GM19455 (cell line): Measurements from ENCODE around the gene PKHD1.

Experiments
- ATAC-seq: cut with Tn5 transposase; IDR thresholded peaks from one replicate; pipeline ENCODE4 v1.9.1; 2021; ENCODE audit not compliant: unreplicated experiment

The PKHD1 gene

DNA sequence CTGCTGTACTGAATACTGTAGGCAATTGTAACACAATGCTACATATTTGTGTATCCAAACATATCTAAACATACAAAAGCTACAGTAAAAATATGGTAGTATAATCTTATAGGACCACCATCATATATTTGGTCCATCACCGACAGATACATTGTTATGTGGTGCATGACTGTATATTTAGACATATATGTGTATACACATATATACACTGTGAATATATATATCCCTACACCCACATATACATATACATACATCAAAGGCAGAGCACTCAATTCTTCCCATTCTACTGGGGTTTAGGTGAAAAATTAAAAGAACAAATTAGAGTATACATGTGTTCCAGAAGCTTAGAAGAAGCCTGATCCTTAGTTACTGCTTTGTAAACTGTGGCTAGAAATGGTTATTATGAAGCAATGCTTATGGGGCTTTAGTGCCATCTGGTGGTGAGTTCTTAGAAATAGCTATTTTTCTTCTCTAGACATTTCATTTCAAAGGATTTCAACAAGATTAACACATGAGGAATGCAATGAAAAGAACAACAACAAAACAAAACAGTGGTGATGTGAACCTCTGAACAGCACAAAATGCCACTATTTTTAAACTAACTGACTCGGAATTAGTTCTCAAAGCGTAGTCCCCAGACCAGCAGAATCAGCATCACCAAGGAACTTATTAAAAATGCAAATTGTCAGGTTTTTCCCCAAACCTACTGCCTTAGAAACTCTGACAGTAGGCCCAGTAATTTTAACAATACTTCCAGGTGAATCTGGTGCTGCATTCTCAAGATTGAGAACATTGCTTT lies 38.0 kb downstream of the PKHD1 start:
- no peak for ATAC-seq

DNA sequence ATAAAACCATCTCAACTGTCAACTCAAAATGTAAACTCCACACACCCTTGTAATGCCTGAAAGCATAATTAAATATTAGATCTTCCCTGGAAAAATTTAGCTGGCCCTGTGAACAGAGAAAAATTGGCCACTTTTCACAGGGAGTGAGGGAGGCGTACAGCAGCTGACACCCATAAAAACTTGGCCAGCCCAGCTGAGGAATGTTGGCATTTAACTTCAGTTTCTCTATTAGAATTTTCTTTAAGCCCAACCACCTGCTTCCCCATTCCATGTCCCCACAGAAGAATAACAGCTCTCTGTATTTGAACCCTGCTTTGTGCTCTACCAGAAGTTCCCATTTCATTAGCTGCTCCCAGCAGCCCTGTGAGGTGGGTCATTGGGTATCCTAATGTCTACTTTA lies 41.0 kb downstream of the PKHD1 start:
- no peak for ATAC-seq

DNA sequence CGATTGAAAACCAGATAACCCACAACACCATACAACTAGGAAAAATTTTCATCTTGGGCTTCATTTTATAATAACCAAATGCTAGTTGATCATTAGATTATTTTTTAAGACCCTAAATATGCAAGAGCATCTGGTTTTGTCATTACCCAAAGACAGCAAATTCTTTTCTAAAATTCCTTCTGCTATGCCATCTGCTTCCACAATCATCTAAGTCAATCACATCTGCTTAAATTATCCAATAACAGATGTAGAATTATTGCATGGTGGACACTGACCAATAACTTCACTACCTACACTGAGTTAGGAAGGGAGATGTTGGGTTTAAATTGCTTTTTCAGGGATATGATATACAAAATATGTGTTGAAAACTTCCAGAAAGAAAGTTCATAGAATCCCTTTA lies 41.9 kb downstream of the PKHD1 start:
- no peak for ATAC-seq

DNA sequence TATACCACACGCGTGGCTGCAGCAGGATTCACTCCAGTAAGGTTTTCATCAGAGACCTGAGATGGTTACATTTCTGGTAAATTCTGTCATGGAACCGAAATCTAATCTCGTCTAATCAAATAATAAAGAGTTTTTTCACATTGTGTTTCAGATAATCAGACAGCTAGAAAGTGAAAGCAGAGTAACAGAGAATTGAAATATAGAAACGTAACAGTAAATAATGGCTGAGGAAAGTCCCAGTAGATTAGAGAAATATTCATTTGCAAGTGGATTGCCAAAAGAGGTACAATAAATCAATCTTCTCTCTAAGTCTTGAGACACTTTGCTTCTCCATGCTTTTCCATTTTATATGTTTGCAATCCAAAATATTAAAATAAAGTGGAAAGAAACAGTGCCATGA lies 42.4 kb downstream of the PKHD1 start:
- ATAC-seq: no peak

DNA sequence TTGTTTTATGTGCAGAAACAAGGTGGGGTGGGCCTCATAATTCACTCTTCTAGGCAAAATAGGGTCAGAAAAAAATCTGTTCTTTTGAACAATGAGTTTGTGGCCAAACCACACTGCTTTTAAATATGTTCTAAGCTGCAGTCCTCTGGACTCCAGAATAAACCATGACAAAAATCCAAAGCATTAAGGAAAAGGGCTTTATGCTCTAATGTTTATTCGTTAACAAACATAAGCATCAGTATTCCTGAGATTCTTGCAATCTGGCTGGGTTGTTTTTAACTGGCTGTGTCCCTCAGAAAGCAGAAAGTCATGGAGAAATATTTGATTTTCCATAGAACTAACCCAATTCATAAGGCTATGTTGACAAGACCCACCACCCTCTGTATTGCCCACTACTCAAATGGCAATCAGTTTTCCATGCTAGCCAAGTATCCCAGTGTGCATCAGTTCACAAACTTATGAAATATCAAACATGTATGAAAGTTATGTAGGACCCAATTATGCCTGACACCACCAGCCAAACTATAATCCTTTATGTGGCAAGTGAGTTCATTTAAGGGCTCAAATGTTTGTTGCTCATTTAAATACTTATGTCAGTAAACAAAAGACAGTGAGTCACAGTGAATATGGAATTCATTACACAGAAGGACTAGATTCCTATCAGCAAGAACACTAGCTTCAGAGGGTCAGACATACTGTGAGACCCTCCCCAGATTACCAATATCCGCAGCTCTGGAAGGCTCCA lies 45.1 kb downstream of the PKHD1 start:
- no peak for ATAC-seq

DNA sequence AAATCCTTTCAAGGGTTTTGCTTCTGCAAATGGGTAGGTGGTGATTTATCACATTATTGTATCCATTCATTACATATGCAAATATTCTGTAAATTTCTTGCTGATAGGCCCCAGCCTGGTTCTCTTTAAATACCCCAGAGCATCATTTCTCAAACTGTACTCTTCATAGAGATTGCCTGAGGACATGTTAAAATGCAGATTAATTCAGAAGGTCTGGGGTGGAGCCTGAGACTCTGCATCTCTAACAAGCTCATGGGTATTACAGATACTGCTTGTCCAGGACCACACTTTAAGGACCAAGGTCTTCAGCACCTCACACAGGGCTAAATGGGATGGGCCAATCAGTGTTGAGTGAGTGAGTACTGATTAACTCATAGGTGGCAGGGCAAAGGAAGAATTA lies 46.3 kb downstream of the PKHD1 start:
- ATAC-seq: no peak

DNA sequence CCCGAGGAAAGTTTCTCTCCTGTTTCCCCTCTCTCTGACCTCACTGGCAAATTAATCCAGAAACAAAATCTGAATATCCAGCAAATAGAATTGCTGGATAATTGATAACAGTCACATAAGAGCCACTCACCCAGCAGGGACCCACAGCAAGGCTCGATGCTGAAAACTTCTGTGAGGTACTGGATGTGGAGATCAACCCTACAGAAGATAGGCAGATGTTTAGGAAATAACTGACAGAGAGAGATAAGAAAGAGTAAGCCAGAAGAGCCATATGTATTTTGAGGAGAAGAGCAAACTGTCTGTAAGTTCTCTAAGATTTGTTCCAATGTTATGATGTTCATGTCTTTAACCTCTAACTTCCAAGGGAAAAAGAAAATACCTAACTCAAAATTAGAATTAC lies 59.7 kb downstream of the PKHD1 start:
- no peak for ATAC-seq

DNA sequence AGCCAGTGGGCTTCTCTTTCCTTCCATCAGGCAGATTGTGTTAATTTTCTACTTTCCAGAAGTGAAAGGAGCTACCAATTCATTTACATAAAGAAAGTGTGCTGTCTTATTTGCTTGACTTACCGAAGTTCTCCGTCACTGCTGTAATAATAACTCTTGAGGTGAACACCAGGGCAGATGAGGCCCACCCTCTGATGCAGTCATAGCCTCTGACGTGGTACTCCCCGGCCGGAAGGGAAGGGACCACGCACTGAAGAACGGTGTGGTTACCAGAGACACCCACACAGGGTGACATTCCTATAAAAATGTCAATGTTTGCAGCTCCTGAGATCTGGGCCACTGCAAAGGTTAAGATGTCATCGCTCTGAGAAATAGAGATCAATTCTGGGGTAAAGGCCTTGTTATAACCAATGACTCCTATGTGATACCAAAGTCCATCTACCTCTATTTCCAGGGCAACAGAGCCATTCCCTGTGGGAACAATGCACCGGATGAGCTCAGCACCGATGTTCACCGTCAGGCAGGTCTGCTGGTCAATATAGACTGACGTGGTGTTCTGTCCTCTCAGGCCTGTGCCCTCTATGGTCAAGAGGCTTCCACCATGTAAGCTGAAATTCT lies 62.9 kb downstream of the PKHD1 start:
- ATAC-seq: no peak

DNA sequence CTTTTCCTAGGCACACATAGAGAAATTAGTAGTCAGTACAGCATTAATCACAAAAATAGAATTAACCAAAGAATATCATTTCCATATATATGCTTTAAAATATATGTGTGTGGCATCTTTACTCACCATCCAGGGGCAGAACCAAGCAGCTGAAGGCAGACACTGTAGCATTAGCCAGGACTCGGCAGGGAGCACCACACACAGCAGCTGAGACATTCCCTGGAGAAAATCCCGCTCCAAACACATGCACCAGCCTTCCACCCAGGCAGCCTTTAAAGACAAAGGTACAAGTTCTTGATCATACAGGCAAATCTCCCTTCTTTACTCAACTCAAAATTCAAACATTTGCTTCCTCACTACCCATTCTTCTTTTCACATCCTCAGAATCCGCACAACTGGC lies 64.7 kb downstream of the PKHD1 start:
- ATAC-seq: no peak

DNA sequence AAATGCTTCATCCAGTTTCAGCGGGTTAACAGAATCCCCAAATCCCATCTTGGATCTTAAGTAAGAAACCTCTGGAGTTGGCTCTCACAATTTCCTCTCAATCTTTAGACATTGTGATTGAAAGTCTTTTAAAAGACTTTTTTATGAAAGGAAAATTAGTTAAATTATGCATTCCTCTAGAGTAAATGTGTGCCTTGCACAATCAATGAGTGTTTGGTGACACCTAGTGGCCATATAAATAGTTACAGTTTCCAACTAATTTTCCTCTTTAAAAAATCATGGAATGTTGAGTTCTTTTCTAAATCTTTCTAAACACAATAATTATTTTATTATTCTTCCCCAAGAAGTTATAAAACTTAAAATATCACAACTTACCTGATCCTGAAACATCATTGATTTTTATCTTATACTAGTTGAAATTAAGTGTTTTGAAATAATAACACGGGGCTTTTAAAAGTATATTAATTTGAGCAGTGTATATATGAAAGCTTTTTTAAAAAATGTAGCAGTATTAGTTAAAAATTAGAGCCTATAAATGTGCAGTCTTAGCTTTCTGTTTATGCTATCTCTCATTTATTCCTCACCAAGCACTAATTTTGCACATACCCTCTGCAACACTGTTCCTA lies 66.4 kb downstream of the PKHD1 start:
- no peak for ATAC-seq

DNA sequence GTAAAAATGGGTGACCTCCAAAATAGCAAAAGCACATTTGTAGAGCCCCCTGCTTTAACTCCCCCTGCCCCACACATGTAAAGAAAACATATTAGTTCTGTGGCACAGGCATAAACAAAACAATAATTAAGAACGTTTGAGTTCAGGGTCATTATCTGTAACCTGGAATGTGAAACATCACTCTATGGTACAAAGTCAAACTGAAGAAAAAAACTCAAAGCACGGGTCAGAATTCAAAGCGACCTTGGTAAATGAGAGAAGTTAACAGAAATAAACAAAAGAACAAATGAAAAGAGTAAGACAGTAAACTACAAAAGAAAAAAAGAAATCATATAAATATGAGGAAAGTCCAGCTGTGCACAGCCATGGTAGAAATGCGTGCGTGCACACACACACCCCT lies 67.5 kb downstream of the PKHD1 start:
- no peak for ATAC-seq

DNA sequence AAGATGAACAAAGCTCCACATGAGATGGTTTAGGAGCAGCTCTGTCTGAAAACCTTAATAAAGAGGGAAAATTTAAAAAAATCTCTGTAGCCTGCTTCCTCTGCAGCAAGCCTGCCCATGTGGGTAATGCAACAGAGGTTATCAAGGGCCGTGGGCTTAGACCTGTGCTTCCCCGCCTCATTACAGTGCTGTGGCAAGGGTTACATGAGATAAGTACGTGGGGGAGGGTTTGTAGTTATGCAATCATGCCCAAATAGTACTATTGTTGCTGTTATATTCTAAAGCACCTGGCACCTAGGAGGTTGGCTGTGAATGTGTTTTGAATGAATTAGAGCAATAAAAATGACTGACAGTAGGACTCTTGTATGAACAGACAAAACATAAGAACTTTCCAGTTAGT lies 68.3 kb downstream of the PKHD1 start:
- no peak for ATAC-seq

DNA sequence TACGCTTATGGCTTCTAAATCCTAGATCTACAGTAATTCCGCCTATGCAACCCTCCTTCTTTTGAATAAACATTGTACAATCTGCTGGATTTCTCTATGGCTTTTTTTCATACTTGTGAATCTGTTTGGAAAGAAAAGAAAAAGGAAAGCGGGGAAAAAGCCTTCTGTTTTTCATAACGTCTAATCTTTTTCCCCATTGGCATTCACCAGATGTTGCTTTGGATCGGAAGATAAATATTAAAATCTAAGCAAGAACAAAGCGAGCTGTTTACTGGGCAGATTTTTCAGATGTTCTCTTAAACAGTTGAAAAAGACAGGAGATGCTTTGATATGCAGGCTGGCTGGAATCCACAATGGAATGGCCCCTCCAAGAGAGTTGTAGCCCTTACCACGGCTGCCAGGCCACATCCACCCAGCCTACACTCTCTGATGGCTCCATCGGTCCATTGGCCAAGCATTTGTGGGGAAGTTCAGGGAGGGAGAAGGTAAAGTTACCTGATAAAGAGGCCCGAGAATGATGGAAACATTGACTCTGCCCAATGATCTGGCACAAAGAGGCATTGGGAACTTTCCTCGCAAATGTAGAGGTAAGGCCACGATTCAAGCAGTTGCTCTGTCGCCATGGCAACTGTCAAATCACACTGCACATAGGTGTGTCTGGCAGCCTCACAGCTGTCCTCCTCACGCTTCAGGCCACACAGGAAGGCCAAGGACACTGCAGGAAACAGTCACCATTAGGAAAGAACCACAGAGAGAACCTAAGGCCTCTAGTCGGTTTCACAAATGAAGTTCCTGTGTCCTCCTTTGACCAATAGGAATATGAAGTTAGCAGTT lies 70.3 kb downstream of the PKHD1 start:
- no peak for ATAC-seq

DNA sequence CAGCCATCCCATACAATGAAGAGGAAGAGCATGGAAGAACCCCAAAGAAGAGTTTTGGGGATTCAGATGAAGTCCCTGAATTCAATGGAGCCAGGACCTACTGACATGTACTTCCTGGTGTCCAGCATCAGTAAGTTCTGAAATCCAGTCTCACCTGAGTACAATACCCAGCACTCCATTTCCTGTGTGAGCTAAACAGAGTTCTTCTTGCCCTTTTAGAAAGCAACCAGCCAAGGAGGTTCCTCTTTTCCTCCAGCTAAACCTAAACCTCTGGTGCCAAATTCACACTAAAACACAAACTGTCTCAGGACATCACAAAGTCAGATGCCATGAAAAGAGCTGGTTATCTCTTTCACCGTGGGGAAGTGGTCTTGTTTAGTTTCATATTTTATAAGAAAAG lies 71.5 kb downstream of the PKHD1 start:
- ATAC-seq: no peak

DNA sequence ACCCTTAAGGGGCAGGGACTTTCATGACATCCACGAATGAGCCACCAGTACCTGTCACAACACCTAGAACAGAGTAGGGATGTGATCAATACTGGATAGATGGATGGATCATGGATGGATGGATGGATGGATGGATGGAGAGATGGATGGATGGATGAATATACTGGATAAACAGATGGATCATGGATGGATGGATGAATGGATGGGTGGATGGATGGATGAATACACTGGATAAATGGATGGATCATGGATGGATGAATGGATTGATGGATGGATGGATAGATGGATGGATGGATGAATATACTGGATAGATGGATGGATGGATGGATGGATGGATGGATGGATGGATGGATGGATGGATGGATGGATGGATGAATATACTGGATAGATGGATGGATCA lies 73.0 kb downstream of the PKHD1 start:
- ATAC-seq: no peak

DNA sequence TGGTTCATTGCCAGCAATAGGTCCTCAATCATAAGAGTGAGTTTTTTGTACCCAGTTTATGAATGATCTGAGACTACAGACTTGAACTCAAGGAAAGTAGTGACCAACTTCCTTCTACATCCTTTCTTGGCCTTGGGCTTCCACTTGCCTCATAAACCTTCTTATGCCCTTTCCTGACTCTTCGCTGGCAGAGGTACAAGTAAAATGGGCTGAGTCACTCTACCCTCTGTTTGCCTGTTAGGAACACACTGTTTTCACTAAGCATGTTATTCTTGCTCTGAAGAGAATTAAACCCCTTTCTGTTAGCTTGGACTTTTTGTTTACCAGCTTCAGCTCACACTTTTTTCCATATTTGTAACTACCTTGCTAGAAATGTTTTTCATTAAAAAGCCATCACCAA lies 74.4 kb downstream of the PKHD1 start:
- ATAC-seq: no peak

DNA sequence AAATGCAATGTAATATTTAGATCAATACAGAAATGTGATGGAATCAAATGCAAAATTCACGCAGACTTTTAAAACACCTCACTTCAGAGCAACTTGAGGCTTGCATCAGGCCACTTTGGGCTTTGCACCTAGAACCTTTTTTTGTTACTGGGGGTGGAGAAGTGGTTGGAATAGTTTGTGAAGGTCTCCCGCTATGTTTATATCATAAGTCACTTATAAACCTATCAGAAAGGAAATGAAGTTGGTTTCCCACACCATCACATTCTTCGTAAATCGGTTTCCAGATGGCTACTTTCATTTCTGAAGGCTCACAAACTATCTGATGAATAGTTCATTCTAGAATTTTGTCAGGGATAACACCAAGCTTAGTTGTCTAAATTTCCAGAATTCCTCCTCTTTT lies 74.8 kb downstream of the PKHD1 start:
- ATAC-seq: no peak

DNA sequence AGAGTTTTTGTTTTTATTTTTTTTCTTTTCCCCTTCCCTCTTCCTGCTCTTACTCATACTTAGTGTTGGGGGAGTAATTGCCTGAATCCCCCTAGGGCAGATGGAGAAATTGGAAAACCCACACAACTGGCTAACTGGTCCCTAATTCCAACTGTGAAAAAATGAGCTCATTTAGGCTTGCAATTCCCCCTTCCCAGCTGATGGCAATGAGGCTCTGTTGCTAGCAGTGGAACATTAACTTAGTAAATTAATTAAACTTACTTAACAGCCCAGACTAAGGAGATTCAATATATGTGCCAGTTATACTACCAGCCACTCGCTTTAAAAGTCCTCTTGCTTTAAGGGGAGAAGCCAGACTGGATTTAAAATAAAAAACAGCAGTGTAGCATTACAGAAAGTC lies 76.6 kb downstream of the PKHD1 start:
- ATAC-seq: no peak

DNA sequence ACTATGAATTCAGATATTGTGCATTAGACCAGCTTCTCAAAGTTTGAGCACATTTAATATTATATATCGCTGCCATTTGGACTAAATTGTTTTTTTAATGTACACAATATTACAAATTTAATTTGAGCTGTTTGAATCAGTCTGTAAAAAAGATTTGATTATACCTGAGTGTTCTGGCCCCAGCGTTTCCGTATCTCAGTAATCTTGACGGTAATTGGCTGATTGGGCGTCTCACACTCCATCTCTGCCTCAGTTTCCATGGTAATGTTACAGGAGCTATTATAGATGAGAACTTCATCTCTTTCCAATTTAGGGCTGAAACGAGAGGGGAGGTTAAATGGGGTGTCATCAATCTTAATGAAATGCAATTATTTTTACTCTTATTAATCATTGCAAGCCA lies 77.3 kb downstream of the PKHD1 start:
- ATAC-seq: no peak

DNA sequence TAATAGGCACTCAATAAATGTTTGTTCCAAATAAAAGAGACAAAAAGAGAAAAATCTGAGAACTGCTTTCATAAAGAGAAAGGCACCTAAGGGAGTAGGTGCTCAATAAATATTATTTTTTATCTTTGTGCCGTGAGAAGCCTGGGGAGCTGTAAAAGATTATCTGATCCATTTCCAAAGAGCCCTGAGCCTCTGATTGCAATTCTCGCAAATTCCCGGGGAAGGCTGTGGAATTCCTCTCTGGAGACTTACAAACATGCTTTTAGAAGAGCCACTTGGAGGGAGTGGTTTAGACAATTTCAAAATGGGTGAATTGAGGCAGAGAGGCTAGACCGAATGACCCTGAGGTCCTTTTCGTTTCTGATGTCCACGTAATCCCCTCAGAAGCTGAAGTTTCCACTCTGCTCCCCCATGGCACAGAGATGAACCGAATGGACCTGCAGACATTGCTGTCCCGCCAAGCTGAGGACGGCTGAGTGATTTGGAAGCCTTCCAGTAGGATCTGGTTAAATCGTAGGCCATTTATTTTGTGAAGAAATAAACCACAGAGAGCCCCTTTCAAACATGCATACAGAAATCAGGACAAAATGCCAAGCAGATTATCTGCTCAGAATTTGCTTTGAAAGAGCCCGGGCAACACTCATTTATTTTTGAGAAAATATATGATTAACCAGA lies 77.8 kb downstream of the PKHD1 start:
- no peak for ATAC-seq
